Measurements from ENCODE around the gene CXADR.
A peak's percentile ranks its signal among the peaks of the same experiment; 100 is the strongest.

Gene CXADR

GRCh38 chr21:17512253-17513213, at the start of gene CXADR:
Gene CXADR, plus strand, starts transcription at chr21:17513043. Its CDS starts 87 bp downstream, at chr21:17513130.
- Histone ChIP-seq H3K4me3 (replicated peaks; ENCODE audit: low read depth, low read length) (peak within 1 kb of the TSS; percentile 62), H3K27me3 (replicated peaks; ENCODE audit: control insufficient read depth, insufficient read depth, low read length) (no peaks in the 10 kb centered on the region; the same call in 1 of the 2 replicates), H3K36me3 (ENCODE audit: control insufficient read depth, insufficient read depth, low read length) (no peaks in the 10 kb centered on the region)
- peak; percentile 73 for DNase-seq (ENCODE audit: extremely low read depth, insufficient read length)
- TF ChIP-seq CTCF (IDR thresholded peaks at IDR 0.05; ENCODE audit: insufficient read depth, low read length, poor library complexity, severe bottlenecking): peak; percentile 59

GRCh38 chr21:17466166-17466565, 46.7 kb upstream of the CXADR start:
- no peak for DNase-seq (ENCODE audit: extremely low read depth, insufficient read length)
- Histone ChIP-seq H3K4me3 (replicated peaks; ENCODE audit: low read depth, low read length) (no peak overlapping the region), H3K27me3 (replicated peaks; ENCODE audit: control insufficient read depth, insufficient read depth, low read length) (no peaks in the 10 kb centered on the region), H3K36me3 (ENCODE audit: control insufficient read depth, insufficient read depth, low read length) (no peaks in the 10 kb centered on the region)
- no peak for TF ChIP-seq CTCF (IDR thresholded peaks at IDR 0.05; ENCODE audit: insufficient read depth, low read length, poor library complexity, severe bottlenecking)

- no peak overlapping the region for H3K4me3 ChIP-seq (replicated peaks; ENCODE audit: low read depth, low read length)
Measured at GRCh38 chr21:17467392-17467791, 45.5 kb upstream of the CXADR start.

GRCh38 chr21:17467829-17468228, 45.0 kb upstream of the CXADR start:
- no peak overlapping the region for H3K4me3 ChIP-seq (replicated peaks; ENCODE audit: low read depth, low read length)
- no peak for DNase-seq (ENCODE audit: extremely low read depth, insufficient read length)

More at GRCh38 chr21:17467392-17467791, 45.5 kb upstream of the CXADR start:
- no peak for DNase-seq (ENCODE audit: extremely low read depth, insufficient read length)
- TF ChIP-seq CTCF (IDR thresholded peaks at IDR 0.05; ENCODE audit: insufficient read depth, low read length, poor library complexity, severe bottlenecking): no peak
- no peaks in the 10 kb centered on the region for H3K27me3 ChIP-seq (replicated peaks; ENCODE audit: control insufficient read depth, insufficient read depth, low read length)
- H3K36me3 ChIP-seq (ENCODE audit: control insufficient read depth, insufficient read depth, low read length): no peaks in the 10 kb centered on the region

GRCh38 chr21:17468698-17469097, 44.1 kb upstream of the CXADR start:
- no peaks in the 10 kb centered on the region for H3K36me3 ChIP-seq (ENCODE audit: control insufficient read depth, insufficient read depth, low read length)
- no peaks in the 10 kb centered on the region for H3K27me3 ChIP-seq (replicated peaks; ENCODE audit: control insufficient read depth, insufficient read depth, low read length)
- H3K4me3 ChIP-seq (replicated peaks; ENCODE audit: low read depth, low read length): no peak overlapping the region
- DNase-seq (ENCODE audit: extremely low read depth, insufficient read length): no peak
- no peak for TF ChIP-seq CTCF (IDR thresholded peaks at IDR 0.05; ENCODE audit: insufficient read depth, low read length, poor library complexity, severe bottlenecking)

More at GRCh38 chr21:17467829-17468228, 45.0 kb upstream of the CXADR start:
- Histone ChIP-seq H3K36me3 (ENCODE audit: control insufficient read depth, insufficient read depth, low read length) (no peaks in the 10 kb centered on the region), H3K27me3 (replicated peaks; ENCODE audit: control insufficient read depth, insufficient read depth, low read length) (no peaks in the 10 kb centered on the region)
- no peak for TF ChIP-seq CTCF (IDR thresholded peaks at IDR 0.05; ENCODE audit: insufficient read depth, low read length, poor library complexity, severe bottlenecking)

Data from GM06990 (cell line).